GM21423 (cell line): Measurements from ENCODE around the gene TRNAU1AP.
A peak's percentile ranks its signal among the peaks of the same experiment; 100 is the strongest.
"Not testable (repeated sequence)": the region's sequence is repeated elsewhere in the genome, so short reads cannot be mapped to it uniquely, and the experiment has no call there.

ENCODE experiments used
- ATAC-seq: cut with Tn5 transposase; IDR thresholded peaks from one replicate; pipeline ENCODE4 v1.9.1; 2021; ENCODE audit warnings: mild to moderate bottlenecking, moderate library complexity; ENCODE audit not compliant: unreplicated experiment

Gene TRNAU1AP

DNA sequence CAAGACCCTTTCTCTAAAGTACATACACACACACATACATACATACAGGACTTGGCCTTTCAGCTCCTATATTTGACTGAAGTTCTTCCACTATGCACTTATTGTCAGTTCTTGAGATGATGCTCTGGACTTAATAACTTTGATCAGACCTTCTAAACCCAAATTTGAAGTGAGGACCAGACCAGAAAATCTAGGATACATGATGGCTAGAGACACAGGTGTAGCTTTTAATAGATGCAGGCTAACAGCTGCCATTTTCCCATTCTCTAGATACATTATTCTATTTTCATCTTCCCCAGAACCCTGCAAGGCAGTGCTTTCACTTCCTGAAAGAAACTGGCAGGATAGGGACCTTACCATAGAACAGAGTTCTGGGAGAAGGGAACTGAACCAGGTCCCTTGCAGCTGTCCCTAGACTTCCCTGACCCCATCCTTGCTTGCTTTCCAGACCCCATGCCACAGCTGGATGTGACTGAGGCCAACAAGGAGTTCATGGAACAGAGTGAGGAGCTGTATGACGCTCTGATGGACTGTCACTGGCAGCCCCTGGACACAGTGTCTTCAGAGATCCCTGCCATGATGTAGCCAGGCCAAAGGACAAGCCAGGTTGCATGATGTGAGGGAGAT is 24.3 kb downstream of the TRNAU1AP start:
- ATAC-seq: no peak

DNA sequence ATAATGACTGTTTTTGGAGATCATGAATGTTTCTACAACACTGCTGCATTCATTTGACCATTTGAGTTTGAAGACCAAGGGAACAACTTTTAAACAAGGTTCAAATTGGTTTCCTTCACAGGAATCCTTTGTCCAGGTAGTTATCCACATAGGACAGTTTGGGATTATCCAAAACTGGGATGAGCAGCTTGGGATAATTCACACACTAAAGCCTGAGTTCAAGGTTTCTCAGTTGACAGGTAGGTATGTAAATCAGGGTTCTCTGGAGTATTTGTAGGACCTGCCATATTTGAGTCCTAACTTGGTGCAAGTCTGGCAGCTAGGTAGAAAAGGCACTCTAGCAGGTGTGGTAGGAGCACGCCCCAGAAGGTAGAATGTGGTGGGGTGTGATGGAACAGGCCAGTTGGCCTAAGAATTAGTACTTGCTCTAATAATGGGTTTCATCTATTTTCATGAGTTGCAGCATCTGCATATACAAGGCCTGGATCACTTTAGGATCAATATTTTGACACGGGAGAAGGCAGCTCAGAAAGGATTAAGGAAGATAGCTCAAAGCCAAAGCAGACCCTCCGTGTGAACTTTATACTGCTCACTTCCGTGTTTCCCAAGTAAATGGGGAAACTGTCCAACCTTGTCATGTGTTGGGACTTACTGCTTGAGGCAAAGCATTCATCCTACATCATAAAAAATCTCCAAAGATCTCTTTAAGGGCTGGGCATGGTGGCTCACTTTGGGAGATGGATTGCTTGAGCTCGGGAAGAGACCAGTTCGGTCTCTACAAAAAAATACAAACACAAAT is 25.1 kb downstream of the TRNAU1AP start:
- ATAC-seq: no peak

DNA sequence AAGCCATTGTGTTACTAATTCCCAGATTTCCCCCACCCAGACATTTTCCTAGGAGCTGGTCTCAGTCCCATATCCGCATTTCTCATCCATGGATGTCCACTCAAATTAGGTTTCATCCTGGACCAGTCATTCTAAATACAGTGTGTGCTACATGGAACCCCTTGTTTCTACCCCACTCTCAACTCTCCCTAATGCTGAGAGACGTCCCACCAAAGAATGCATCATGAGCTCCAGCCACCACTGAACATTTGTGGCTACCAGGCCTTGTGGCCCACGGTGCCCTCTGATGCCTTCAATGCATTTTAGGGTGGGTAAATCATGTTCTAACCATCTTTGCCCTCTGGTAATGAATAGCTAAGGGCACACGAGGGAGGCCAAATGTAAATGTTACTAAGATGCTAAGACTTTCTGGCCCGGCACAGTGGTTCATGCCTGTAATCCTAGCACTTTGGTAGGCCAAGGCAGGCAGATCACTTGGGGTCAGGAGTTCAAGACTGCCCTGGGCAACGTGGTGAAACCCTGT is 25.9 kb downstream of the TRNAU1AP start:
- no peak for ATAC-seq

DNA sequence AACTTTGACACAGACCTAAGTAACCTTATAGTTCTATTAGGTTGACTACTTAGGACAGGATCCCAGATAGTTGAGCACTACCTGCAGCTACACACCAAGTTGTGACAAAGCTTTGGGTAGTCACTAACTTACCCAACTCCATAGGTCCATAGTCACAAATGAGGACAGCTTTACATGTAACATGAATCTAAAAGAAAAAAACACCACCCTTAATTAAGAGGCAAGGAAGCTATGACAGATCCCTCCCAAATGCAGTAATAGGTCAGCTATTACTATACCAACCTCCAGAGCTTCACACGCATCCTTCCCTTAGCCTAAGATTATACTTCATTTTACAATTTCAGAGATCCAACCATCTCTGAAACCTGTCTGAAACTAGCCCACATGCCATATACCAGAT is 26.5 kb downstream of the TRNAU1AP start:
- ATAC-seq: no peak

DNA sequence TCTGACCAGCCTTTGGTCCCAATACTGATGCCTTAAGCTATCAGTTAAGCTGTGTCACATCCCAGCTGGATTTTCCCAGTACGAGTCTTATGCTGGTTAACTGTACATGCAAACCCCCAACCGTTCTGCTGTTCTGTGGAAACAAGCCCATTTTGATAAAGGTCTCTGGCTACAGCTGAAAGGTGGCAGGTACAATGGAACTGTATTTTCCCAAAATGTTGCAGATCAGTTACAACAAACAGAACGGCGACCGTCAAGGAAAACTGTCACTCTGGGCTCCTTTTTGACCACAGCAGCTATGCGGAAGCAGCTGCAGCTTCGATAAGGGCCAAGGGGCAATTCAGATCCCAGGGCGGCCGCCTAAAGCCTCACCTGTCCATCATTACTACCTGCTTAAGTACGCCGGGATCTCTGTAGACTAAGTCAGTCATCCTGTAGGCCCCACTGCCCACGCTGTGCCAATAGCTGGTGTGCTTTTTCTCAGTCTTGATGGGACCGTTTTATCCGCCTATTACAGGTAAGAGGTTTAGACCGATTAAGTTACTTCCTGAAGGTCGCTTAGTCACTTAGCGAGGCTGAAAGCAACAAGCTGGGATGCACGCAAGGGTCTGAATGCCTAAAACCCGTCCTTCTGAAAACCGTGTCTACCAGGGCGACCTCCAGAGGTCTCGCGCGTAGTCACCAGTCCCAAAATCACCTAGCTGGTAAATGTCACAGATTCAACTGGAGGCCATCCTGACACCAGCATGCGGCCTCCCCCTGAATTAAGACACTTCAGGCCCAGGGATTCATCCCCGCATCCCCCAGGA is 28.0 kb downstream of the TRNAU1AP start:
- ATAC-seq: peak; percentile 17

DNA sequence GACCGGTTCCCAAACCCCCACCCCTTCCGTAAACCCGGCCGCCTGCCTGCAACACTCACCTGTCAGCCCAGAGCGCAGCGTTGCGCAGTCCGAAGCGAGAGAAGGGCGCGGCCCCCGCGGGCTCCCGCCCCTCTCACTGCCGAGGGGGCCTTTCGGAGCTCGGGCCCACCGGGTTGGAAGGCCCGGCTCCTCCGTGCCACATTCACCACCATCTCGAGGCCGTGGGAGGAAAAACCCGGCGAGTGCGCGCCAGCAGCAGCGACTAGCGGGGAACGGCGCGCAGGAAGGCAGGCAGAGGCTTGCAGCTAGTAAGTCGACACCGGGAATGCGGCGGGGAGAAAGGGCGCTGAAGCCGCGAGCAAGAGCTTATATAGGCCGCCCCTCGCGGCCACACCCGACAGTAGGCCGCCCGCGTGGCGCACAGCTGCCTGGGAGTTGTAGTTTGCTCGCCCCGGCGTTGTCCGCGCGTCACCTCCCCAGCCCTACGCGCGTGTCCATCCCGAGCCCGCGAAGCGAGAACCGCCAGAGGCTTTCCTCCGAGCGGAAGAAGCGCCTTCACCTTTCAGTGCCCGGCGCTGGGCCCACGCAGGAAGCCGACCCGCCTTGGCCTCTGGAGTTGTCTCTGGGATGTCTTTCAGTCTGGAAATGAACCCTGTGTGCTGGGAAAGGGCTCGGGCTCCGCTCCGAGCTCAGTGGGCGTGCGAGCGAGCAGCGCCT is 28.8 kb downstream of the TRNAU1AP start:
- ATAC-seq: peak; percentile 83

DNA sequence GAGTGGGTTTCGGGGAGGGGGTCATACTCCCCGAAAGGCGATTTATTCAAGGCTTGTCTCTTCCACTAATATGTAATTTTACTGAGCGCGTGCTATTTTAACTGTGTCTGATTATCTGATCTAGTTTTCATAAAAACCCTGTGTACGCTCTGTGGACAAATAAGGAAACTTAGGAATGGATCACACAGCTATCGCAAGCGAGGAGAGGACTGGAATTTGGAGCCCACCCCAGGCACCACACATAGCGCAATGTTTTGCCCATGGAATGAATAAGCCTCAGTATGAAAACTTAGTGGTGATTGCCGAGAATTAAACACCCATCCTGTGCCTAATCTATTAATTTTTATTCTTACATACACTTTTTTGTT is 29.3 kb downstream of the TRNAU1AP start:
- no peak for ATAC-seq

DNA sequence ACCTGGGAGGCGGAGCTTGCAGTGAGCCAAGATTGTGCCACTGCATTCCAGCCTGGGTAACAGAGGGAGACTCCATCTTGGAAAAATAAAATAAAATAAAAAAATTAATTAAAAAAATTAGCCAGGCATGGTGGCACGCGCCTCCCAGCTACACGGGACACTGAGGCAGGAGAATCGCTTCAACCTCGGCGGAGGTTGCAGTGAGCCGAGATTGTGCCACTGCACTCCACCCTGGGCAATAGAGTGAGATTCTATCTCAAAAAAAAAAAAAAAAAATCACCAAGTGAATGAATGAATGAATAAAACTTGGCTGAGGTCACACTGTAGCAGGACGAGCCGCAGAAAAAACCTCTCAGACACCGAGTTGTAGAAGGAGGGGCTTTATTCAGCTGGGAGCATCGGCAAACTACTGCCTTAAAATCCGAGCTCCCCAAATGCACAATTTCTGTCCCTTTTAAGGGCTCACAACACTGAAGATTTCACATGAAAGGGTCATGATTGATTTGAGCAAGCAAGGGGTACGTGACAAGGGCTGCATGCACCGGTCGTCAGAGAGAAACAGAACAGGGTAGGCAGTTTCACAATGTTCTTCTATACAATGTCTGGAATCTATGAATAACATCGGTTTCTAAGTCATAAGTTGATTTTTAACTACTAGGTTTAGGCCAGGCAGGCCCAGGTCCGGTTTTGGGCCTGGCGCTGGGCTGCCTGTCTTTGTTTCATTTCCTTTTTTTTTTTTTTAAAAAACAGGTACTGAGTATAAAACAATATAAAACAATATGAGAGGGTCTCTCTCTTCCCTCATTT is 33.9 kb downstream of the TRNAU1AP start:
- peak; percentile 44 for ATAC-seq

DNA sequence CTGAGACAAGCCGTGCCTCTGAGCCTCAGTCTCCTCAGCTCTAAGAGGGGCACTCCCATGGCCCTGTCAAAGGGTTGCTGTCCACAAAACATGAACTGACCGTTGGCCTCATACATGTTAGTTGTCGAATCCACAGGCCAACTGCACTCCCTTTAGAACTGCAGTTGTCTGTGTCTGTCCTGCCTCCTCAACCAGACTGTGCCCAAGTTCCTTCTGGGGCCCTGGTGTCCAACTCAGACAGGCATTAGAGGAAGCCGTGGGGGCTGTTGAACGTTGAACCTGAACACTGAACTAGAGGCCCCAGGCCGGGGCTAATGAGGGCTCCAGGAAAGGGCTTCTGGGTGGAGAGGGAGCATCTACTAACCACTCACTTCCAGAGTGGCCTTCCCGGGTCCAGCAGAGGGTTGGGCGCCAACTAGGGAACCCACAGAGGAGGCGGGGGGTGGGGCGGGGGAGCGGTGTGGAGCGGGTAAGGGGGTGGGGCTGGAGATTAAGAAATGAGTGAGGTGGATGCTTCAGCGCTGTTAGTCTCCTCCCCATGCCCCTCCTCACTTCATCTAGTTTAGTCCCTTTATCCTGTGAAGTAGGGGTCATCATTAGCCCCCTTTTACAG is 38.9 kb downstream of the TRNAU1AP start, which contains the start of gene RAB42:
TSS of gene RAB42 (plus strand) at position 558 of the 613 bp plus-strand sequence. CDS start 247 bp downstream, outside the sequence.
- peak; percentile 50 for ATAC-seq

DNA sequence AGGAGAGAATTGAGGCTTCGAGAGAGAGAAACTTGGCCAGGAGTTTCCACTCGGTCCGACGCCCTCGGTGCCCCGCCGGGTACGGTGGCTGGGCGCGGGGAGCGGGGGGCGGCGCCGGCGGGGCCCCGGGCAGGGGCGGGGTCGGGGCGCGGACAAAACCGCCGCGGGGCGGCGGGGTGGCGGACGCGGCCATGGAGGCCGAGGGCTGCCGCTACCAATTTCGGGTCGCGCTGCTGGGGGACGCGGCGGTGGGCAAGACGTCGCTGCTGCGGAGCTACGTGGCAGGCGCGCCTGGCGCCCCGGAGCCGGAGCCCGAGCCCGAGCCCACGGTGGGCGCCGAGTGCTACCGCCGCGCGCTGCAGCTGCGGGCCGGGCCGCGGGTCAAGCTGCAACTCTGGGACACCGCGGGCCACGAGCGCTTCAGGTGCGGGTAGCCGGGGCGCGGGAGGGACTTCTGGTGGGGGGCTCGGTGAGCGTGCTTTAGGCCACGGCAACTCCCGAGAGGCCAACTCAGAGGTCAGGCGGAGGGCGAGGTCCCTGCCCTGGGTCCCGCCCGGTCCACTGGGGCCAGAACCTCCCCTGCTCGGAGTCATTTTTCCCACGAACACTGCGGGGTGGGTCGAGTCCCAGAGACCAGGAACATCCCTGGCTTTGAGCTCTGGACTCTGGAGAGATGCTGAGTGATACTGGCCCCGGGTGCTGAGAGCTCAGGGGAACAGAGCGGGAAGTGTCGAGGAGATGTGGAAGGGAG is 39.6 kb downstream of the TRNAU1AP start:
- peak; percentile 51 for ATAC-seq

DNA sequence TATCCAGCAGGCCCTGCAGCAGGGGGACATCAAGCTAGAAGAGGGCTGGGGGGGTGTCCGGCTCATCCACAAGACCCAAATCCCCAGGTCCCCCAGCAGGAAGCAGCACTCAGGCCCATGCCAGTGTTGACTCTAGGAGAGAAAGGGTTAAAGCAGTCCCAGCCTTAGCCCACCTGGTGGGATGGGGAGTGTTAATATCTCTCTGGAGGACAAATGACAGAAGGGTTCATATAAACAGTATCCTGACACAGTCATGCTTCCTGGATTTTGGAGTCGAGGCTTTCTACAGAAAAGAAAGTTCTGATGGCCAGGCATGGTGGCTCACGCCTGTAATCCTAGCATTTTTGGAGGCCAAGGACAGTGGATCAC is 41.1 kb downstream of the TRNAU1AP start:
- ATAC-seq: not testable (repeated sequence)

DNA sequence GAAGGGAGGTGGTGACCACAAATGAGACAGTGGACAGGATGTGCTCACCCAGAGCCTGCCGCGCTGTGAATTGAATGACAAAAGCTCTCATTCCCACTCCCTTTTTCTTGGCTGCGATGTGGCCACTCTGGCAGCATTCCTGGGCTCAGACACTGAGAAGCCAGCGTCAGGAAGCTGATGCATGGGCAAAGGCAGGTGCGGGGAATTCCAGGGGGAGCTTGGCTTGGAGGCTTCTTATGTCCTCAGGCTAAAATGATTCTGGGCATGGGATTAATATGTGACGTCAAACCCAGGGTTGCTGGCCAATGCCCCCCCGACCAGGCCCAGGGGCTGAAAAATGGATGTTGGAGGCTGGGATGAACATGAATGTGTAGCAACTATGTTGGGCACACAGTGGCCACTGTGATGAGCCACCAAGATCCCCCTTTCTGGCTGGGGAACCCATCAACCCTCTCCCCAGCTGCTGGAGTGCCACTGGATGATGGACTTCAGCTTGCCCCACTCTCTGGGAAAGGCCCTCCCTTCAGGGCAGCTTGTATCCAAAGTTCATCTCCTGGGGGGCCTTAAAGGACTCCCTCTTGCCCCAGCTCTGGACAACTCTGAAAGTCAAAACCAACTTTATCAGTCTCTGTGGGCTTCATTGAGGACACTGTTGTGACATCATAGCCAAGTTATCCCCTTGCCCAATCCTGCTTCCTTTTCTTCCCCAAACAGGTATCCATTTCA is 42.0 kb downstream of the TRNAU1AP start:
- not testable (repeated sequence) for ATAC-seq

DNA sequence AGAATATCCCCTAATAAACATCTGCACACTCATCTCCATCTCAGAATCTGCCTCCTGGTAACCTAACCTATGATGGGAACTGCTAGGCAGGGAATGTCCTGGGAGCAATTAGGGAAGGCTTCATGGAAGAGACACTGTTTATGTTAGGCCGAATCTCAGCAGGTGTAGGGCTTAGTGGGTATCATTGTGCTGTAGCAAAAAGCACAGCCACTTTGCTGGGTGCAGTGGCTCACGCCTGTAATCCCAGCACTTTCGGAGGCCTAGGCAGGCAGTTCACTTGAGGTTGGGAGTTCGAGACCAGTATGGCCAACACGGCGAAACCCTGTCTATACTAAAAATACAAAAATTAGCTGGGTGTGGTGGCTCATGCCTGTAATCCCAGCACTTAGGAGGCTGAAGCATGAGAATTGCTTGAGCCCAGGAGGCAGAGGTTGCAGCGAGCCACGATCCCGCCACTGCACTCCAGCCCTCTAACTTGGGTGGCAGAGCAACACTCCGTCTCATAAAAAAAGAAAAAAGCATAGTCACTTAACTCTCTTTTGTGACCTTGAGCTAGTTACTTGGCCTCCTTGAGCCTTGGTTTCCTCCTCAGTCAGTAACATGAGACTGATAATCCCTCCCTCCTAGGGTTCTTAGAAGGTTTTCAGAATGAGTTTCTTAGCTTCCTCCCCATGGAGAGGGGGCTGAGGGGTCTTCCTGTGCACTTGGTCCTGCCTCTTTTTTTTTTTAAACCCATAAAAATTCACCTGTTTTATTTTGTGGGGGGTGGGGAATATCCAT is 42.7 kb downstream of the TRNAU1AP start:
- ATAC-seq: no peak

DNA sequence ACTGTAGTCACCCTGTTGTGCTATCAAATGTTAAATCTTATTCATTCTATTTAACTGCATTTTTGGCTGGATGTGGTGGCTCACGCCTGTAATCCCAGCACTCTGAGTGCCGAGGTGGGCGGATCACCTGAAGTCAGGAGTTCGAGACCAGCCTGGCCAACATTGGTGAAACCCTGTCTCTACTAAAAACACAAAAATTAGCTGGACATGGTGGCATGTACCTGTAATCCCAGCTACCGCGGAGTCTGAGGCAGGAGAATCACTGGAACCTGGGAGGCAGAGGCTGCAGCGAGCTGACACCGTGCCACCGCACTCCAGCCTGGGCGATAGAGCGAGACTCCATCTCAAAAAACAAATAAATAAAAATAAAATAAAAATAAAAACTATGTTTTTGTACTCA is 43.4 kb downstream of the TRNAU1AP start:
- ATAC-seq: not testable (repeated sequence)

DNA sequence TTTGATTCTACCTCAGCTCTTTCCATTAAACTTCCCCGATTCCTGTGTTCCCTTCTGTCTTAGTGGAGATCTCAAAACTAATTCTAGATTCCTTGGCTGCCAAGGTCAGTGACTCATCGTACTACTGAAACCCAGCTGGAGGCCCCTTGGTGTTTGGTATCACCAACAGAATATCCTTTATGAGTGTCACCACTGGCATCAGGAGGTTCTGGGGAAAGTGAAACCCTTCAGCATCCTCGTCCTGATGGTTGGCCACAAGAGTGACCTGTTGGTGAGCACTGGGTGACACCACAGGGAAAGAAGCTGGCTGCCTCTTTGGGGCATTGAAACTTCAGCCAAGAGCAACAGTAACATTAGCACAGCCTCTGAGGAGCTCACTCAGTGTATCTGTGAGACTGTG is 48.8 kb downstream of the TRNAU1AP start:
- ATAC-seq: no peak

DNA sequence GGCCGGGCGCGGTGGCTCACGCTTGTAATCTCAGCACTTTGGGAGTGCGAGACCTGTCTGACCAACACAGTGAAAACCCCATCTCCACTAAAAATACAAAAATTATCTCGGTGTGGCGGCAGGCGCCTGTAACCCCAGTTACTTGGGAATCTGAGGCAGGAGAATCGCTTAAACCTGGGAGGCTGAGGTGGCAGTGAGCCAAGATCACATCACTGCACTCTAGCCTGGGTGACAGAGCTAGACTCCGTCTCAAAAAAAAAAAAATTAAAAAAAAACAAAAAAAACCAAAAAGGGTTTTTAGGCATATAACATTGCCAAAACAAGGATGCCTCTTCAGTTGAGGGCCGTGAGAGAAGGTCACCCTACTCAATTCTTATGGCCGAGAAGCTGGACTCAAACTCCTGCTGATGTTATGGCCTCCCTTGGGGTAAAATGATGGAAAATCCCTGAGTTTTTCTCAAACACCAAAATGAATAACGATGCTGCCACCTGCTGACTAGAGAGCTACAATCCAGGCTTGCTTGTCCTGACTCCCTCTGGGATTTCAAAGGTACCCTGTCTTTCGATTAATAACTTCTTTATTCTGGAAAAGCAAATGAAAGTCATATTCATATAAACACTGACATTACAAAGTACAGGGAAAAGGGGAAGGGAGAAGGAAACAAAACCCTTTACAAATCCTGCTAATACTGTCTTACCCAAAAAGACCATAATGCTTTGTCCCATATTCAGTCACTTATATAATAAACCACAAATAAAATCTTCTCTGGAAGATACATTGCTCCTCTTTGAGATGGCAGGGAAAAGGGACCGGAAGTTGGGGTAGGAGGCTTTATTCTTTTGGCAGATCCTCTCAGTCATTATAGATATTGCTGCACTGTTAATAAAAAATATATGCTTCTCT is 49.9 kb downstream of the TRNAU1AP start:
- no peak for ATAC-seq
